ENCODE measurements around the gene KARS1. TPM values are rescaled to one million over a fixed set of nuclear protein-coding genes. Genes with fewer than 3 reads are reported as not detected.

The KARS1 gene
- total RNA-seq, 1 experiment from 2014 or later: 181 TPM

DNA sequence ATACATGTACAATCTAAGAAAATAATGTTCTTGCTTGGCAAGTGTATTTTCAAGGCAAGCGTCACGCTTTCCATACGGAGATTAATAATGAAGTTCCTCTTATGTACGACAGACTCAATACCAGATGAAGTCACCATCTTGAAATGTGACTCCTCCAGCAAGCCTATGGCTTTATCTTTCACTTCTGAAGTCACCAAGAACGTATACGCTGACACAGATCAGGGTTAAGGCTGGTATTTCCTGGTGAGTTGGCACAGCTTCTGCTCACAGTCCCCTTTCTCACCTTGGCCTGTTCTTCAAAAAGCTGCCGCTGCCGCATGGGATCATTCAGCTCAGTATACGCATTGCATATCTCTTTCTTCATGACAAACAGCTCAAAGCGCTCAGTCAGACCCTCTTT is 18.3 kb downstream of the KARS1 start:
- peaks cover 51 to 87% (median 79%) of the 10 kb centered on the region in 3 experiments for H3K36me3 Mint-ChIP-seq (ENCODE audit: insufficient read depth in 1 of 3, low read depth in 3 of 3)
- H3K23me2 ChIP-seq (ENCODE audit: insufficient read length, low read depth, low read length, poor library complexity, severe bottlenecking): no peaks in the 10 kb centered on the region
- no peak overlapping the region for H3K4ac ChIP-seq (ENCODE audit: low read depth, low read length)
- H3K14ac ChIP-seq (ENCODE audit: insufficient read depth, low read length): no peak overlapping the region
- no peak overlapping the region for H3T11ph ChIP-seq (ENCODE audit: low read length)
- no peak overlapping the region for H3K27ac ChIP-seq (ENCODE audit: insufficient read length, low read depth, low read length)
- H2BK15ac ChIP-seq (ENCODE audit: low read depth, low read length): no peak overlapping the region
- no peaks in the 10 kb centered on the region for H3K4me1 Mint-ChIP-seq
- H4K5ac ChIP-seq (ENCODE audit: insufficient read length, low read depth, low read length): no peak overlapping the region
- no peak overlapping the region for H2AFZ ChIP-seq (ENCODE audit: low read length)
- H2AK5ac ChIP-seq (ENCODE audit: insufficient read length, low read length): no peak overlapping the region
- no peak overlapping the region for H3K23ac ChIP-seq (ENCODE audit: insufficient read length, low read depth, low read length)
- H3K4me3 Mint-ChIP-seq: no peak overlapping the region
- TF ChIP-seq, protein P1, sequence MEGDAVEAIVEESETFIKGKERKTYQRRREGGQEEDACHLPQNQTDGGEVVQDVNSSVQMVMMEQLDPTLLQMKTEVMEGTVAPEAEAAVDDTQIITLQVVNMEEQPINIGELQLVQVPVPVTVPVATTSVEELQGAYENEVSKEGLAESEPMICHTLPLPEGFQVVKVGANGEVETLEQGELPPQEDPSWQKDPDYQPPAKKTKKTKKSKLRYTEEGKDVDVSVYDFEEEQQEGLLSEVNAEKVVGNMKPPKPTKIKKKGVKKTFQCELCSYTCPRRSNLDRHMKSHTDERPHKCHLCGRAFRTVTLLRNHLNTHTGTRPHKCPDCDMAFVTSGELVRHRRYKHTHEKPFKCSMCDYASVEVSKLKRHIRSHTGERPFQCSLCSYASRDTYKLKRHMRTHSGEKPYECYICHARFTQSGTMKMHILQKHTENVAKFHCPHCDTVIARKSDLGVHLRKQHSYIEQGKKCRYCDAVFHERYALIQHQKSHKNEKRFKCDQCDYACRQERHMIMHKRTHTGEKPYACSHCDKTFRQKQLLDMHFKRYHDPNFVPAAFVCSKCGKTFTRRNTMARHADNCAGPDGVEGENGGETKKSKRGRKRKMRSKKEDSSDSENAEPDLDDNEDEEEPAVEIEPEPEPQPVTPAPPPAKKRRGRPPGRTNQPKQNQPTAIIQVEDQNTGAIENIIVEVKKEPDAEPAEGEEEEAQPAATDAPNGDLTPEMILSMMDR (conservative IDR thresholded peaks at IDR 0.05): no peak
- H2BK5ac ChIP-seq (ENCODE audit: insufficient read length, low read length): no peak overlapping the region
- H3K79me1 ChIP-seq (ENCODE audit: insufficient read depth, low read depth, low read length, poor library complexity, severe bottlenecking): no peaks in the 10 kb centered on the region
- no peak overlapping the region for H2BK20ac ChIP-seq (ENCODE audit: low read depth, low read length, poor library complexity, severe bottlenecking)
- H3K27ac Mint-ChIP-seq: no peak overlapping the region; a peak in 1 of 7 replicates
- no peaks in the 10 kb centered on the region for H3K79me2 ChIP-seq (ENCODE audit: insufficient read depth, low read length)
- H3K18ac ChIP-seq (ENCODE audit: insufficient read length, low read depth, low read length): no peak overlapping the region
- H3K4me1 ChIP-seq (ENCODE audit: insufficient read depth, low read length): no peaks in the 10 kb centered on the region
- H3K9me3 Mint-ChIP-seq: no peaks in the 10 kb centered on the region
- no peak overlapping the region for H2BK120ac ChIP-seq (ENCODE audit: low read depth, low read length, poor library complexity, severe bottlenecking)
- no peaks in the 10 kb centered on the region for H3K9me3 ChIP-seq (ENCODE audit: control insufficient read depth, low read depth, low read length)
- H4K8ac ChIP-seq (replicated peaks; ENCODE audit: insufficient read length, low read depth, low read length): no peak overlapping the region
- H3K9ac ChIP-seq (ENCODE audit: extremely low read depth, insufficient read length, low read length): no peak overlapping the region
- no peaks in the 10 kb centered on the region for H4K20me1 ChIP-seq (ENCODE audit: control insufficient read depth, insufficient read depth, insufficient read length)
- no peak overlapping the region for H3K56ac ChIP-seq (ENCODE audit: insufficient read length, low read depth, low read length)
- H4K91ac ChIP-seq (ENCODE audit: insufficient read length, low read depth, low read length): no peak overlapping the region
- no peak for DNase-seq
- peaks cover 1% of the 10 kb centered on the region; the same call in 1 of the 2 replicates for H3K27me3 Mint-ChIP-seq (ENCODE audit: low read depth)
- WGBS (ENCODE audit: extremely low coverage, insufficient read length, low lambda C conversion rate): no CpG with 5 or more reads among the region's 10 CpGs
- H3K27me3 ChIP-seq (ENCODE audit: insufficient read depth, low read length): no peaks in the 10 kb centered on the region
- H2BK12ac ChIP-seq (ENCODE audit: insufficient read length, low read depth, low read length): no peak overlapping the region
- no peak overlapping the region for H3K4me2 ChIP-seq (ENCODE audit: insufficient read depth, insufficient read length, low read length)

Data from H9 (cell line).